ENCODE measurements around the gene CHM.

The CHM gene

GRCh38 chrX:85993539-85994197 is 53.7 kb downstream of the CHM start:
- no peak overlapping the region for H3K14ac ChIP-seq (ENCODE audit: low read length)
- no peaks in the 10 kb centered on the region for H3K4me1 ChIP-seq (ENCODE audit: control insufficient read depth in 1 of 2, insufficient read depth in 2 of 2, low read length in 2 of 2)
- H4K91ac ChIP-seq (ENCODE audit: low read depth, low read length), result no peak overlapping the region
- H3K18ac ChIP-seq (ENCODE audit: low read length), result no peak overlapping the region
- H3K9ac ChIP-seq (ENCODE audit: low read length), result no peak overlapping the region
- no peak for DNase-seq
- H3K27ac ChIP-seq (ENCODE audit: low read depth, low read length), result no peak overlapping the region
- H2BK120ac ChIP-seq (ENCODE audit: insufficient read depth, low read length, poor library complexity), result no peak overlapping the region
- H3K4me2 ChIP-seq (ENCODE audit: low read length), result no peak overlapping the region
- no peak overlapping the region for H3K4me3 ChIP-seq (ENCODE audit: low read depth, low read length)
- no peaks in the 10 kb centered on the region for H3K79me1 ChIP-seq (ENCODE audit: low read length)
- H2AFZ ChIP-seq (ENCODE audit: insufficient read depth, low read length, poor library complexity), result no peak overlapping the region
- H4K8ac ChIP-seq (ENCODE audit: low read depth, low read length), result no peak overlapping the region
- H3K4ac ChIP-seq (ENCODE audit: low read depth, low read length), result no peak overlapping the region
- no peak overlapping the region for H2BK5ac ChIP-seq (ENCODE audit: low read depth, low read length, poor library complexity)
- no peak overlapping the region for H2AK5ac ChIP-seq (ENCODE audit: low read length)
- no peaks in the 10 kb centered on the region for H3K27me3 ChIP-seq (ENCODE audit: insufficient read depth, low read length)
- no peak overlapping the region for H2BK12ac ChIP-seq (ENCODE audit: low read length)
- H3K23ac ChIP-seq (ENCODE audit: low read length), result no peak overlapping the region
- WGBS (ENCODE audit: extremely low coverage, insufficient coverage, insufficient read length), result no CpG with 5 or more reads among the region's 2 CpGs
- no peak overlapping the region for H4K12ac ChIP-seq (ENCODE audit: low read depth, low read length)
- H3K36me3 ChIP-seq (ENCODE audit: control insufficient read depth in 1 of 2, insufficient read depth in 2 of 2, low read length in 2 of 2), result no peaks in the 10 kb centered on the region
- no peaks in the 10 kb centered on the region for H3K79me2 ChIP-seq (ENCODE audit: control insufficient read depth, insufficient read depth, low read length, poor library complexity)
- no peaks in the 10 kb centered on the region for H3K9me3 ChIP-seq (ENCODE audit: insufficient read depth, low read depth, low read length)

- H3K23ac ChIP-seq (ENCODE audit: low read length), result no peak overlapping the region
- no peak overlapping the region for H3K4me3 ChIP-seq (ENCODE audit: low read depth, low read length)
- no peak overlapping the region for H2AK5ac ChIP-seq (ENCODE audit: low read length)
- H3K79me2 ChIP-seq (ENCODE audit: control insufficient read depth, insufficient read depth, low read length, poor library complexity), result no peaks in the 10 kb centered on the region
- no peaks in the 10 kb centered on the region for H3K4me1 ChIP-seq (ENCODE audit: control insufficient read depth in 1 of 2, insufficient read depth in 2 of 2, low read length in 2 of 2)
- H4K8ac ChIP-seq (ENCODE audit: low read depth, low read length), result no peak overlapping the region
- no peak overlapping the region for H2BK5ac ChIP-seq (ENCODE audit: low read depth, low read length, poor library complexity)
- no peak overlapping the region for H3K18ac ChIP-seq (ENCODE audit: low read length)
- H4K12ac ChIP-seq (ENCODE audit: low read depth, low read length), result no peak overlapping the region
- H3K27ac ChIP-seq (ENCODE audit: low read depth, low read length), result no peak overlapping the region
- H4K91ac ChIP-seq (ENCODE audit: low read depth, low read length), result no peak overlapping the region
- no peak overlapping the region for H2AFZ ChIP-seq (ENCODE audit: insufficient read depth, low read length, poor library complexity)
- no peak overlapping the region for H3K4me2 ChIP-seq (ENCODE audit: low read length)
- DNase-seq, result no peak
- H3K9ac ChIP-seq (ENCODE audit: low read length), result no peak overlapping the region
- no peaks in the 10 kb centered on the region for H3K9me3 ChIP-seq (ENCODE audit: insufficient read depth, low read depth, low read length)
- H2BK120ac ChIP-seq (ENCODE audit: insufficient read depth, low read length, poor library complexity), result no peak overlapping the region
- H2BK12ac ChIP-seq (ENCODE audit: low read length), result no peak overlapping the region
- no peak overlapping the region for H3K4ac ChIP-seq (ENCODE audit: low read depth, low read length)
- WGBS (ENCODE audit: extremely low coverage, insufficient coverage, insufficient read length), result no CpG with 5 or more reads among the region's 3 CpGs
- H3K14ac ChIP-seq (ENCODE audit: low read length), result no peak overlapping the region
- no peaks in the 10 kb centered on the region for H3K27me3 ChIP-seq (ENCODE audit: insufficient read depth, low read length)
- H3K79me1 ChIP-seq (ENCODE audit: low read length), result no peaks in the 10 kb centered on the region
- no peaks in the 10 kb centered on the region for H3K36me3 ChIP-seq (ENCODE audit: control insufficient read depth in 1 of 2, insufficient read depth in 2 of 2, low read length in 2 of 2)
Measured at GRCh38 chrX:85992811-85993229, 54.5 kb downstream of the CHM start.

GRCh38 chrX:85988353-85988752 is 59.0 kb downstream of the CHM start:
- Histone ChIP-seq H3K4me3 (ENCODE audit: low read depth, low read length) (no peak overlapping the region), H3K4ac (ENCODE audit: low read depth, low read length) (no peak overlapping the region), H3K18ac (ENCODE audit: low read length) (no peak overlapping the region), H3K27ac (ENCODE audit: low read depth, low read length) (no peak overlapping the region), H3K79me2 (ENCODE audit: control insufficient read depth, insufficient read depth, low read length, poor library complexity) (no peaks in the 10 kb centered on the region), H4K91ac (ENCODE audit: low read depth, low read length) (no peak overlapping the region), H3K27me3 (ENCODE audit: insufficient read depth, low read length) (no peaks in the 10 kb centered on the region), H2AFZ (ENCODE audit: insufficient read depth, low read length, poor library complexity) (no peak overlapping the region), H3K36me3 (ENCODE audit: control insufficient read depth in 1 of 2, insufficient read depth in 2 of 2, low read length in 2 of 2) (no peaks in the 10 kb centered on the region), H3K23ac (ENCODE audit: low read length) (no peak overlapping the region), H2BK120ac (ENCODE audit: insufficient read depth, low read length, poor library complexity) (no peak overlapping the region), H3K4me1 (ENCODE audit: control insufficient read depth in 1 of 2, insufficient read depth in 2 of 2, low read length in 2 of 2) (no peaks in the 10 kb centered on the region), H4K8ac (ENCODE audit: low read depth, low read length) (no peak overlapping the region), H2BK12ac (ENCODE audit: low read length) (no peak overlapping the region), H4K12ac (ENCODE audit: low read depth, low read length) (no peak overlapping the region), H3K9me3 (ENCODE audit: insufficient read depth, low read depth, low read length) (no peaks in the 10 kb centered on the region), H2AK5ac (ENCODE audit: low read length) (no peak overlapping the region), H2BK5ac (ENCODE audit: low read depth, low read length, poor library complexity) (no peak overlapping the region), H3K4me2 (ENCODE audit: low read length) (no peak overlapping the region), H3K9ac (ENCODE audit: low read length) (no peak overlapping the region), H3K79me1 (ENCODE audit: low read length) (no peaks in the 10 kb centered on the region), H3K14ac (ENCODE audit: low read length) (no peak overlapping the region)
- no peak for DNase-seq
- WGBS (ENCODE audit: extremely low coverage, insufficient coverage, insufficient read length), result no CpG with 5 or more reads among the region's 3 CpGs

GRCh38 chrX:85980286-85980685 is 67.1 kb downstream of the CHM start:
- no peaks in the 10 kb centered on the region for H3K79me2 ChIP-seq (ENCODE audit: control insufficient read depth, insufficient read depth, low read length, poor library complexity)
- no peaks in the 10 kb centered on the region for H3K4me1 ChIP-seq (ENCODE audit: control insufficient read depth in 1 of 2, insufficient read depth in 2 of 2, low read length in 2 of 2)
- no peaks in the 10 kb centered on the region for H3K27me3 ChIP-seq (ENCODE audit: insufficient read depth, low read length)
- H2BK12ac ChIP-seq (ENCODE audit: low read length), result no peak overlapping the region
- no peak overlapping the region for H2BK120ac ChIP-seq (ENCODE audit: insufficient read depth, low read length, poor library complexity)
- H3K18ac ChIP-seq (ENCODE audit: low read length), result no peak overlapping the region
- WGBS (ENCODE audit: extremely low coverage, insufficient coverage, insufficient read length), result no CpG with 5 or more reads among the region's 1 CpG
- DNase-seq, result no peak
- H3K79me1 ChIP-seq (ENCODE audit: low read length), result no peaks in the 10 kb centered on the region
- no peak overlapping the region for H3K14ac ChIP-seq (ENCODE audit: low read length)
- no peak overlapping the region for H4K8ac ChIP-seq (ENCODE audit: low read depth, low read length)
- no peak overlapping the region for H3K4me2 ChIP-seq (ENCODE audit: low read length)
- H3K4ac ChIP-seq (ENCODE audit: low read depth, low read length), result no peak overlapping the region
- H3K9ac ChIP-seq (ENCODE audit: low read length), result no peak overlapping the region
- no peak overlapping the region for H3K23ac ChIP-seq (ENCODE audit: low read length)
- no peak overlapping the region for H4K12ac ChIP-seq (ENCODE audit: low read depth, low read length)
- H3K4me3 ChIP-seq (ENCODE audit: low read depth, low read length), result no peak overlapping the region
- no peaks in the 10 kb centered on the region for H3K9me3 ChIP-seq (ENCODE audit: insufficient read depth, low read depth, low read length)
- H2AFZ ChIP-seq (ENCODE audit: insufficient read depth, low read length, poor library complexity), result no peak overlapping the region
- H4K91ac ChIP-seq (ENCODE audit: low read depth, low read length), result no peak overlapping the region
- H3K36me3 ChIP-seq (ENCODE audit: control insufficient read depth in 1 of 2, insufficient read depth in 2 of 2, low read length in 2 of 2), result no peaks in the 10 kb centered on the region
- H2AK5ac ChIP-seq (ENCODE audit: low read length), result no peak overlapping the region
- no peak overlapping the region for H3K27ac ChIP-seq (ENCODE audit: low read depth, low read length)
- no peak overlapping the region for H2BK5ac ChIP-seq (ENCODE audit: low read depth, low read length, poor library complexity)
